NCI-H128 (cell line): Measurements from ENCODE around the gene UPK3A.
"Not testable (repeated sequence)": the region's sequence is repeated elsewhere in the genome, so short reads cannot be mapped to it uniquely, and the experiment has no call there.

ENCODE experiments used
- DNase-seq: peaks from one replicate; lab custom pipeline; 2025; ENCODE audit not compliant: unreplicated experiment; lab: John Stamatoyannopoulos, UW

Gene UPK3A

DNA sequence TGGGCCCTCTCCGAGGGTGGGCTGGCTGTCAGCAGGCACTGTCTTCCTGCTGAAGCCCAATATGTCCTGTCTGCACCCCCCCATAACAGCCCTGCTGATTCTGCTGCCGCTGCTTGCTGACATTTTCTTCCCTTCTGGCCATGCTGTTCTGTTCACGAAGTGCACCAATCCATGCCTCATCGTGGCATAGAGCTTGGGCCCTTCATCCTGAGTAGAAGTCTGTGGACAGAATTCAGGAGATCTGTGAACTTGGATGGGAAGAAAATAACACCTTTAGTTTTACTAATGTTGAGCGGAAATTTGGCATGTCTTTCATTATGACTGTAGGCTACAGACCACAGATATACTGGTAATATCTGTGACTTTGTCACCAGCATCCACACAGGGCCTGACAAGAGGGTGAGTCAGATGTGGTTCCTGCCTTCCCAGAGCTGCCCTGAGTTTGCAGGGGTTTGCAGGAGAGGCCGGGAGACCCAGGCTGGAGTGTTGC is 29.9 kb upstream of the UPK3A start:
- no peak for DNase-seq

DNA sequence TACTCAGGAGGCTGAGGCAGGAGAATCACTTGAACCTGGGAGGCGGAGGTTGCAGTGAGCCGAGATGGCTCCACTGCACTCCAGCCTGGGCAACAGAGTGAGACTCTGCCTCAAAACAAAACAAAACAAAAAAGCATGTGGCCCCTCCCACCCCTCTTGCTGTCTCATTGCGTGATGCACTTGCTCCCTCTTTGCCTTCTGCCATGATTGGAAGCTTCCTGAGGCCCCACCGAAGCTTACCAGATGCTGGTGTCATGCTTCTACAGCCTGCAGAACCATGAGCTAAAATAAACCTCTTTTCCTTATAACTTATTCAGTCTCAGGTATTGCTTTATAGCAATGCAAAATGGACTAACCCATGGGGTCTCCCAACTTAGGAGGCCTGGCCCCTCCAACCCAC is 26.8 kb upstream of the UPK3A start:
- DNase-seq, result not testable (repeated sequence)

GRCh38 chr22:45259754-45260394 is 24.9 kb upstream of the UPK3A start:
- DNase-seq, result no peak

- not testable (repeated sequence) for DNase-seq
Observed at GRCh38 chr22:45260395-45260759, 24.4 kb upstream of the UPK3A start.

GRCh38 chr22:45261407-45262088 is 23.2 kb upstream of the UPK3A start:
- no peak for DNase-seq

DNA sequence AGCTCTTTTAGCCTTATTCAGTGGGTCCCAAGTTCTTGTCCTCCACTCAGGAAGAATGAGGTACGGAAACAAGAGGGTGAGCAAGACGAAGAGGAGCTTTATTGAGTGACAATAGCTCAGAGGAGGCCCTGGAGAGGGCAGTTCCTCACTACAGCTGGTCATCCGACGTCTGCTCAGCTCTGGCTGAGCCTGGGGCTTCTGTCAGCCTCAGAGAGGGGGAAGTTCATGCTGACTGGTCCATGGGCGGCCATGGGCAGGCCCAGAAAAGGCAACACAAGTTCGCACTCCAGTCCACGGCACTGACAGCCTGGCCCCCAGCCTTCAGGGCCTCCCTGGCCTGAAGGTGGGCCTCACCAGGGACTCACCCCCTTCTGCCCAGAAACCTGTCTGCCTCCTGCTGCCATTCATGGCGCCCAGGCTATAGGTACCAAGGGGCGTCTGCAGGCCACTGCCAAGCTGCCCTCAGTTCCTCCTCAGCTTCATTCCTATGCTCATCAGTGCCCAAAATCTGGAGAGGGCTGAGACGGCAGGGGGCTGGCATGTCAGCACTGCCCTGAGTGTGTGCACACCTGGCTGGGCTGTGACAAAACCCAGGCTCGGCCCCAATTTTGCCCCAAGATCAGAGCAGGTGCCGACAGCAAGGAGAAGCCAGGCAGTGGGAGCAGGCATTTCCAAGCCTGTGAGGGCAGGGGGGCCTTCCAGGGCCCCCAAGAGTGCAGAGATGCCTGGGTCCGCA is 22.4 kb upstream of the UPK3A start:
- DNase-seq, result no peak

- no peak for DNase-seq
Observed at GRCh38 chr22:45262931-45263462, 21.8 kb upstream of the UPK3A start.

GRCh38 chr22:45263463-45264269 is 21.1 kb upstream of the UPK3A start:
- DNase-seq, result no peak

DNA sequence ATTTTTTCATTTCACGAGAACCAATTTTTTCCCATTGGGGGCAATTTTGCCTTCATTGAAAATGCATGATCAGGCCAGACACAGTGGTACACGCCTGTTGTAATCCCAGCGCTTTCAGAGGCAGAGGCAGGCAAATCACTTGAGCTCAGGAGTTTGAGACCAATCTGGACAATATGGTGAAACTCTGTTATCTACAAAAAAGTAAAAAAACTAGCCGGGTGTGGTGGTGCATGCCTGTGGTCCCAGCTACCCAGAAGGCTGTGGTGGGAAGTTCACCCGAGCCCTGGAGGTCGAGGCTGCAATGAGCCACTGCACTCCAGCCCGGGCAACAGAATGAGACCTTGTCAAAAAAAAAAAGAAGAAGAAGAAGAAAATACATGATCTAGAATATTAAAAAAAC is 19.2 kb upstream of the UPK3A start:
- no peak for DNase-seq

DNA sequence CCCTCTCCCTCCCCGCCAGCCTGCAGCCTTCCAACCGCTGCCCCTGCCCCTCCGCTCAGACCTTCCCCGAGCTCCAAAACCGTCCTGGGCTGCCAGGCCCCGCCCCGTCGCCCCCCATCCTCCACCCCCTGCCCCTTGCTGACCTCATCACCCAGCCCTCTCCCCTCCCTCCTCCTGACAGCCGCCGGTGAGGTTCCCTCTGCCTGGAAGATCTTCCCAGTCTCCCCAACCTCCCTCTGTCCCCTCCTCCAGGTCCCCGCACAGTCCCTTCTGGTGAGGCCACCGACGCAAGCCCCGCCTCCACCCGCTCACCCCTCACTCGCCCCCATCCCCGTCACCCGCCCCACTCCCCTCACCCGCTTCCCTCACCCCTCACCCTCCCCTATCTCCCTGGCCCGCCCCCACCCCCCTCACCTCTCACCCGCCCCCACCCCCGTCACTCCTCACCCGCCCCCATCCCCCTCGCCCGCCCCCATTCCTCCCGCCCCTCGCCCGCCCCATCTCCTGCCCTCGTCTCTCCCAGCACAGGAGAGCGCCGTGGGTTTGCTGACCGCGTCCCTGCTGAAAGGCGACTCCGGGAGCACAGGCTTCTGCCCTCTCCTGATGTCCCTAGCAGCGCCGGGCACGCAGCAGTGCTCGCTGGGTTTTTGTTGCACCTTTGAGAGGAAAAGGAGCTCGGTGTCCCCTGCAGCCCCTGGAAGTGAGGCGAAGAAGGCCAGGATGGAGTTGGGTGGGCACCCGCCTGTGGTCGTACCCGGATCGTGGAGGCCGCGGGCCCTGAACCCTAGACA is 16.4 kb upstream of the UPK3A start:
- no peak for DNase-seq

DNA sequence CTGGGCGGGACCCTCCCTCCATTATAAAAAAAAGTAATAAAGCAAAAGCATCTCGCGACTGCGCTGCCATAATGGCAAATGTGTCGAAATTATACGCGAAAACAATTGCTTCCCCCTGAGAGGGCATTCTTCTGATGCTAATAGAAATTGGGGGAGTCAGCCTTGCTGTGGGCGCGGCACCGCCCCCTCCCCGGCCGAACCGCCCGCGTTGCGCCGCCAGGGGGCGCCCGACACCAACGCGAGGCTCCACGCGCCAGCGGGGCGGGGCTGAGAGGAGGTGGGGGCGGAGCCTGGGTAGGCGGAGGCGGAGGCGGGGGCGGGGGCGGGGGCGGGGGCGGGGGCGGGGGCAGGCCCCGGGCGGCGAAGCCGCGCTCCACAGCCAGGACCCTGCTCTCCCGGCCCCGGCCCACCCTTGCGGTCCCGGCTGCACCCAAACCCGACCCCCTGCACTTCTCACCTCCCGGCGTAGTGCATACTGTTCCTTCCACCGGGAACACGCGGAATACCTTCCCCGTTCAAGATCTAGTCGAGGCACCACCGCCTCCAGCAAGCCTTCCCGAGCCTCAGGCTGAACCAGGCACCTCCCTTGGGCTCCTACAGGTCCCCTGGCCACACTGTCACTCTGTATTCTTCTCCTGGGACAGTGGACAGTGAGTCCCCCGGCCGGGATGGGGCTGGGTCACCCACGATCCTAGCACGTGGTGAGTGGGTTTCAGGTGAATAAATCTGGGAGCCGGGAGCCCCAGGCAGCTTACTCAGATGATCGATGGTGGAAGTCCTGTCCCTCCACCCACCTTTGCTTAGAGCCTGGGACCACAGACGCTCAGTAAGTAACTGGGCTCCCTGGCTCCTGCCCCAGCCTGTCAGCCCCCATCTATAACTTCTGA is 15.5 kb upstream of the UPK3A start:
- peak; percentile 33 for DNase-seq

GRCh38 chr22:45270095-45271020 is 14.4 kb upstream of the UPK3A start:
- no peak for DNase-seq

DNA sequence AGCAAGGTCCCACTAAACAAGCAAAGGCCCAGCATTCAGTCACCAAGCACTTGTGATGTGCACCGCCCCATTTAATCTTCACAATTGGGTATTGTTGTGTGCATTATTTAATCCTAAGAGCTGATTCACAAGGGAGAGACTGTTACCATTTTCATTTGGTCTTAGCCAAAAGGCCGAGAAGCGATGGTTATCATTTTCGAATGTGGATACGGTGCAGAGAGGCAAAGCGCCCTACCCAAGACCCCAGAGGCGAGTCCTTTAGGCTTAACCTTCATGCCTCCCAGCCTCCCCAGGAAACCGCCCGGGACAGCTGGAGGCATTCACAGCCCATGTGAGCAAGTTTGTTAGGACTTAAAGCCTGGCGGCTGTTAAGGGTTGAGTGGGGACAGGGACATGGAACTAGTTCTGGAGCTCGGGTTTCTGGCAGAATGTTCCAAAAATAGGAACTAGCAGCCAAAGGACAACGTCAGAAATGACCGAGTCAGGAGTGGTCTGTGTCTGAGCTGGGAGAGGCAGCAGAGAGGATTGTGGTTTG is 13.0 kb upstream of the UPK3A start:
- DNase-seq, result no peak

GRCh38 chr22:45272498-45272897 is 12.3 kb upstream of the UPK3A start:
- no peak for DNase-seq

- no peak for DNase-seq
Observed at GRCh38 chr22:45273452-45274075, 11.2 kb upstream of the UPK3A start.

DNA sequence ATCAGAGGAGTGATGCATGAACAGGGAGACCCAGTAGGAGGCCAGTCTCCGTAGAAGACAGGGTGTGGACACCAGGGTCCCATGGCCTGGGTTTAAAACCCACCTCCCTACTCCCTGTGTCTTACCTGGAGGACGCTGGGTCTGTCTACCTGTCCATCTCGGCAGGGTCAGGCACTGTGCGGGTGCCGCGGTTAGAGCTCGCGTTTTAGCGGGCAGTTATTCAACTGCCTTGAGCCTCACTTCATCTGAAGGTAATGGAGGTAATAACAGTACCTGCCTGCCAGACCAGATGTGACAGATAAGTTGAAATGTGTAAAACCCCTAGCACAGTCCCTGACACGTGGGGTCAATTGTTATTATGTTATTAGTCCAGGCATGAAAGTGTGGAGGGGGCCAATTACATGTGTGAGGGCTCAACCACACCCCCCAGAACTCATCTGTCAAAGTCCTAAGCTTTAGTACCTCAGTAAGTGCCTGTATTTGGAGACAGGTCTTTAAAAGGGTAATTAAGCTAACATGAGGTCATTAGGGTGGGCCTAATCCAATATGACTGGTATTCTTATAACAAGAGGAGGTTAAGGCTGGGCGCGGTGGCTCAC is 8.1 kb upstream of the UPK3A start:
- no peak for DNase-seq

GRCh38 chr22:45277720-45278119 is 7.0 kb upstream of the UPK3A start:
- not testable (repeated sequence) for DNase-seq
